K562 (cell line): ENCODE measurements around the gene HBQ1. TPM values are rescaled to one million over a fixed set of nuclear protein-coding genes. Genes with fewer than 3 reads are reported as not detected.
A peak's percentile ranks its signal among the peaks of the same experiment; 100 is the strongest.

Source experiments
- ATAC-seq: fragments of 200-7000 bp; cut with Tn5 transposase; 3 replicates; pipeline ENCODE4 v1.9.1; 2020; ENCODE audit warnings: moderate library complexity
- BruUV-seq: library from RNA; stranded (reverse); fragments of 400-500 nt; replicated peaks from 2 replicates; lab custom pipeline; 2021; lab: Mats Ljungman, UMichigan
- CTCF ChIA-PET: fragments of 300-600 bp; formaldehyde crosslinking; extraction: SDS; loops from one replicate; lab custom pipeline; 2021; ENCODE audit warnings: low intra/inter-chr PET ratio; lab: Yijun Ruan, JAX
- POLR2A ChIA-PET: fragments of 300-600, 350-650 bp; sonication (Branson Sonifier 250); formaldehyde crosslinking; extraction: SDS; loops from one replicate; lab custom pipeline; 2021; ENCODE audit warnings: antibody characterized with exemption, inconsistent platforms; lab: Yijun Ruan, JAX
- DNase-seq, 4 experiments: peaks; one replicate each; pipeline versions ENCODE4 v3.0.0 to v3.0.0-alpha.2; 2011 to 2018; ENCODE audit warnings: low spot score in 3 of 4, mixed read lengths in 3 of 4; ENCODE audit errors: extremely low read depth in 1 of 4
- FAIRE-seq: peaks from 2 replicates; lab custom pipeline; 2011; peaks lifted over from hg19 to GRCh38; lab: Jason Lieb, UNC
- H2AFZ ChIP-seq: 2 replicates; pipeline ENCODE4 v1.6.0; 2011; ENCODE audit warnings: low read depth, low read length, control low read depth, inconsistent platforms
- H3K27ac ChIP-seq: fragments of 200-600 bp; 3 replicates; pipeline ENCODE4 v1.8.0; 2011; ENCODE audit warnings: low read depth, mild to moderate bottlenecking, control low read depth, inconsistent platforms, low read length, moderate library complexity, mixed read lengths; ENCODE audit errors: extremely low read depth
- H3K27me3 ChIP-seq, 2 experiments: fragments of 300-600 bp in 1 of 2; 2 replicates in 1 of 2; 3 replicates in 1 of 2; pipeline versions ENCODE4 v1.6.0 to v1.8.0; 2011; ENCODE audit warnings: inconsistent platforms in 2 of 2, low read length in 2 of 2, mild to moderate bottlenecking in 1 of 2, mixed read lengths in 1 of 2, moderate library complexity in 1 of 2; ENCODE audit not compliant: control insufficient read depth in 2 of 2, insufficient read depth in 2 of 2
- H3K36me3 ChIP-seq: fragments of 300-600 bp; 3 replicates; pipeline ENCODE4 v1.8.0; 2011; ENCODE audit warnings: mild to moderate bottlenecking, low read length, inconsistent platforms; ENCODE audit not compliant: control insufficient read depth, insufficient read depth
- H3K4me1 ChIP-seq, 2 experiments: fragments of 200-600 bp in 1 of 2; replicated peaks in 1 of 2; 2 replicates in 1 of 2; 3 replicates in 1 of 2; pipeline versions ENCODE4 v1.5.1 to v1.8.0; 2011; ENCODE audit warnings: inconsistent platforms in 2 of 2, low read length in 2 of 2, mild to moderate bottlenecking in 1 of 2, mixed read lengths in 1 of 2, moderate library complexity in 1 of 2; ENCODE audit not compliant: control insufficient read depth in 2 of 2, insufficient read depth in 2 of 2
- H3K4me2 ChIP-seq: 2 replicates; pipeline ENCODE4 v1.6.1; 2011; ENCODE audit warnings: low read length, control low read depth, inconsistent platforms, mixed read lengths; ENCODE audit not compliant: insufficient read depth
- H3K4me3 ChIP-seq: fragments of 200-600 bp; sonication (generic), shearing (Covaris generic); 2 replicates; pipeline ENCODE4 v1.5.1; 2016; ENCODE audit warnings: control low read depth, inconsistent platforms
- H3K79me2 ChIP-seq: fragments of 200-600 bp; 3 replicates; pipeline ENCODE4 v1.8.0; 2011; ENCODE audit warnings: low read length, inconsistent platforms; ENCODE audit not compliant: control insufficient read depth, insufficient read depth
- H3K9ac ChIP-seq, 2 experiments: 2 replicates each; pipeline versions ENCODE4 v1.6.0 to v1.6.1; 2011; ENCODE audit warnings: low read depth in 2 of 2, low read length in 2 of 2, control low read depth in 1 of 2, inconsistent platforms in 1 of 2, mild to moderate bottlenecking in 1 of 2, mixed read lengths in 1 of 2; ENCODE audit not compliant: insufficient read depth in 1 of 2
- H3K9me1 ChIP-seq: one replicate; pipeline ENCODE4 v1.6.0; 2011; ENCODE audit warnings: inconsistent platforms, mild to moderate bottlenecking, low read length, moderate library complexity; ENCODE audit not compliant: control insufficient read depth, insufficient read depth
- H3K9me3 ChIP-seq: replicated peaks from 2 replicates; pipeline ENCODE4 v1.5.1; 2011; ENCODE audit warnings: low read depth, low read length, inconsistent platforms; ENCODE audit not compliant: control insufficient read depth, insufficient read depth
- H4K20me1 ChIP-seq: replicated peaks from 2 replicates; pipeline ENCODE4 v1.6.1; 2011; ENCODE audit warnings: low read length, inconsistent platforms, mixed read lengths; ENCODE audit not compliant: control insufficient read depth, insufficient read depth
- ADNP ChIP-seq: fragments of 200-800 bp; sonication (Bioruptor generic); IDR thresholded peaks from 2 replicates; pipeline ENCODE4 v1.6.1; 2016; ENCODE audit warnings: missing genetic modification characterization, missing compliant biosample characterization
- ARID1B ChIP-seq: fragments of 450-650 bp; IDR thresholded peaks from 2 replicates; pipeline ENCODE4 v1.6.1; 2016; ENCODE audit warnings: antibody characterized with exemption, mild to moderate bottlenecking, inconsistent platforms
- CC2D1A ChIP-seq: fragments of 450-650 bp; IDR thresholded peaks from 2 replicates; pipeline ENCODE4 v1.6.1; 2017; ENCODE audit warnings: mild to moderate bottlenecking
- FOS ChIP-seq: IDR thresholded peaks from 3 replicates; pipeline ENCODE4 v1.6.1; 2011; ENCODE audit not compliant: insufficient read length; ENCODE audit errors: extremely low read depth
- NCOA4 ChIP-seq: fragments of 450-650 bp; IDR thresholded peaks from 2 replicates; pipeline ENCODE4 v1.6.1; 2018; ENCODE audit warnings: mild to moderate bottlenecking; ENCODE audit not compliant: partially characterized antibody
- PREB ChIP-seq: sonication (generic); formaldehyde crosslinking; IDR thresholded peaks from 2 replicates; pipeline ENCODE4 v1.8.1; 2023; ENCODE audit warnings: mild to moderate bottlenecking, missing genetic modification reagents
- SLC30A9 ChIP-seq: fragments of 250-450 bp; sonication (Bioruptor Pico); IDR thresholded peaks from 2 replicates; pipeline ENCODE4 v1.8.0; 2022; ENCODE audit warnings: mild to moderate bottlenecking, moderate library complexity
- SRSF7 ChIP-seq: fragments of 200-400 bp; formaldehyde crosslinking; optimal IDR thresholded peaks from 2 replicates; pipeline ENCODE3; 2017; ENCODE audit warnings: mild to moderate bottlenecking, low read depth, low read length
- SUPT5H ChIP-seq: fragments of 450-650 bp; IDR thresholded peaks from 2 replicates; pipeline ENCODE4 v1.6.1; 2016
- ZNF24 ChIP-seq: fragments of 450-650 bp; IDR thresholded peaks from 2 replicates; pipeline ENCODE4 v1.6.1; 2016
- ZNF384 ChIP-seq: IDR thresholded peaks from 2 replicates; pipeline ENCODE4 v1.6.1; 2012; ENCODE audit warnings: low read depth, low read length, improper control_type of control experiment
- ZNF445 ChIP-seq: fragments of 250-450 bp; sonication (Bioruptor Pico); IDR thresholded peaks from 2 replicates; pipeline ENCODE4 v1.4.0; 2020; ENCODE audit warnings: low read depth, mild to moderate bottlenecking, moderate library complexity
- ZNF551 ChIP-seq: fragments of 250-450 bp; sonication (Bioruptor Pico); IDR thresholded peaks from 2 replicates; pipeline ENCODE4 v1.5.0; 2021; ENCODE audit warnings: mild to moderate bottlenecking, moderate library complexity
- WGBS: fragments of 100-300 bp; shearing (Covaris generic); methylation state at CpG from one replicate; pipeline ENCODE4 v1.1.6; 2016; ENCODE audit warnings: low coverage, mixed read lengths; ENCODE audit not compliant: insufficient coverage; ENCODE audit errors: missing lambda C conversion rate; 5-methylcytosine and 5-hydroxymethylcytosine counted together
- in situ Hi-C: fragments of 300-500 bp; cut with MboI; formaldehyde crosslinking; loops from 4 replicates; pipeline ENCODE4 v1.15.0; 2018; ENCODE audit warnings: inconsistent platforms, mixed read lengths
- intact Hi-C: fragments of 100-400 bp; cut with micrococcal nuclease; formaldehyde crosslinking; loops from 2 replicates; pipeline ENCODE4 v1.14.2; 2022
- polyA plus RNA-seq, 8 experiments: library from polyadenylated mRNA; depleted of rRNA in 4 of 8; stranded (reverse) in 5 of 8; unstranded in 3 of 8; fragments of >200 nt; fragmentation: Nextera tagmentation in 2 of 8; fragmentation: Illumina TruSeq in 1 of 8; extraction: Ambion mirVana in 2 of 8; extraction: Trizol in 1 of 8; gene quantifications; 2 replicates each; pipeline versions ENCODE4 v1.2.1 to v1.2.3, GENCODE V29; 2011 to 2014; ENCODE audit warnings: inconsistent platforms in 1 of 8, missing spikeins in 1 of 8
- total RNA-seq, 7 experiments: library from RNA; depleted of rRNA in 6 of 7; stranded (reverse); fragments of >200 nt in 6 of 7; fragmentation: Illumina TruSeq in 2 of 7; extraction: Trizol in 2 of 7; gene quantifications; 2 replicates each; pipeline versions ENCODE4 v1.2.1 to v1.2.3, GENCODE V29; 2011 to 2021; ENCODE audit warnings: low replicate concordance in 1 of 7
- TF ChIP-seq, protein P1 (sequence below): fragments of 200-800 bp; sonication (Bioruptor generic); IDR thresholded peaks from 2 replicates; pipeline ENCODE4 v1.6.1; 2017; ENCODE audit warnings: missing genetic modification characterization, missing compliant biosample characterization
- TF ChIP-seq, protein P2 (sequence below): sonication (generic); formaldehyde crosslinking; IDR thresholded peaks from 2 replicates; pipeline ENCODE4 v1.8.1; 2023; ENCODE audit warnings: mild to moderate bottlenecking, missing genetic modification reagents

Gene HBQ1
- total and polyA plus RNA-seq, 9 of the 15 experiments (the other 6 are each of a cell fraction or from before 2014, with no cell fraction given), result 2.3 to 190 (median 19.8) TPM

- 0 out of 2 replicates have a peak, but pooled peaks cover 2% of the 10 kb centered on the region for H3K9me3 ChIP-seq
- intact Hi-C loops, result no loop called here
- peaks cover 28% of the 10 kb centered on the region in 2 experiments; a peak in 4 of 5 replicates for H3K4me1 ChIP-seq
- no peaks in the 10 kb centered on the region for H3K27me3 ChIP-seq
- H3K4me2 ChIP-seq, result peak within 1 kb of the TSS; percentile 67
- peak; percentile 88 for FAIRE-seq
- H3K36me3 ChIP-seq, result no peaks in the 10 kb centered on the region
- no peak within 1 kb of the TSS for H2AFZ ChIP-seq
- no peaks in the 10 kb centered on the region for H4K20me1 ChIP-seq
- no peaks in the 10 kb centered on the region for H3K9me1 ChIP-seq
- no TSS peak for BruUV-seq
- peak within 1 kb of the TSS; percentile 1; the same call in 2 of the 3 replicates for H3K27ac ChIP-seq
- H3K79me2 ChIP-seq, result peaks cover 2% of the 10 kb centered on the region; the same call in 1 of the 3 replicates
- peak within 1 kb of the TSS; percentile 36 to 73; a peak in 3 of 4 replicates for H3K9ac ChIP-seq
- in situ Hi-C loops, result no loop called here
- H3K4me3 ChIP-seq, result peak within 1 kb of the TSS; percentile 26
- POLR2A ChIA-PET, result interaction anchor here (1.0 kb wide), 1 partner anchor 9 kb away, joined by 3 read pairs; no protein-coding TSS in a partner anchor
- WGBS, result 24% methylated on average over 13 of the region's 17 CpGs
- peak; percentile 84 for ATAC-seq
- CTCF ChIA-PET, result no interaction called here
- peak; percentile 71 to 86 (median 80) for DNase-seq
- TF ChIP-seq FOS, result no peak
- TF ChIP-seq SRSF7, result no peak
- TF ChIP-seq PREB (CRISPR knock-in tag), result no peak
- no peak for TF ChIP-seq ADNP (tag)
- peak; percentile 31; the same call in 1 of the 2 replicates for TF ChIP-seq ARID1B
- no peak for TF ChIP-seq SLC30A9 (CRISPR knock-in tag)
- no peak for TF ChIP-seq CC2D1A
- no peak for TF ChIP-seq ZNF551 (CRISPR knock-in tag)
- no peak for TF ChIP-seq ZNF384
- TF ChIP-seq SUPT5H, result no peak
- no peak for TF ChIP-seq ZNF24
- TF ChIP-seq, protein P1, sequence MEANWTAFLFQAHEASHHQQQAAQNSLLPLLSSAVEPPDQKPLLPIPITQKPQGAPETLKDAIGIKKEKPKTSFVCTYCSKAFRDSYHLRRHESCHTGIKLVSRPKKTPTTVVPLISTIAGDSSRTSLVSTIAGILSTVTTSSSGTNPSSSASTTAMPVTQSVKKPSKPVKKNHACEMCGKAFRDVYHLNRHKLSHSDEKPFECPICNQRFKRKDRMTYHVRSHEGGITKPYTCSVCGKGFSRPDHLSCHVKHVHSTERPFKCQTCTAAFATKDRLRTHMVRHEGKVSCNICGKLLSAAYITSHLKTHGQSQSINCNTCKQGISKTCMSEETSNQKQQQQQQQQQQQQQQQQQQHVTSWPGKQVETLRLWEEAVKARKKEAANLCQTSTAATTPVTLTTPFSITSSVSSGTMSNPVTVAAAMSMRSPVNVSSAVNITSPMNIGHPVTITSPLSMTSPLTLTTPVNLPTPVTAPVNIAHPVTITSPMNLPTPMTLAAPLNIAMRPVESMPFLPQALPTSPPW (CRISPR knock-in tag), result peak; percentile 49; the same call in 1 of the 2 replicates
- TF ChIP-seq, protein P2, sequence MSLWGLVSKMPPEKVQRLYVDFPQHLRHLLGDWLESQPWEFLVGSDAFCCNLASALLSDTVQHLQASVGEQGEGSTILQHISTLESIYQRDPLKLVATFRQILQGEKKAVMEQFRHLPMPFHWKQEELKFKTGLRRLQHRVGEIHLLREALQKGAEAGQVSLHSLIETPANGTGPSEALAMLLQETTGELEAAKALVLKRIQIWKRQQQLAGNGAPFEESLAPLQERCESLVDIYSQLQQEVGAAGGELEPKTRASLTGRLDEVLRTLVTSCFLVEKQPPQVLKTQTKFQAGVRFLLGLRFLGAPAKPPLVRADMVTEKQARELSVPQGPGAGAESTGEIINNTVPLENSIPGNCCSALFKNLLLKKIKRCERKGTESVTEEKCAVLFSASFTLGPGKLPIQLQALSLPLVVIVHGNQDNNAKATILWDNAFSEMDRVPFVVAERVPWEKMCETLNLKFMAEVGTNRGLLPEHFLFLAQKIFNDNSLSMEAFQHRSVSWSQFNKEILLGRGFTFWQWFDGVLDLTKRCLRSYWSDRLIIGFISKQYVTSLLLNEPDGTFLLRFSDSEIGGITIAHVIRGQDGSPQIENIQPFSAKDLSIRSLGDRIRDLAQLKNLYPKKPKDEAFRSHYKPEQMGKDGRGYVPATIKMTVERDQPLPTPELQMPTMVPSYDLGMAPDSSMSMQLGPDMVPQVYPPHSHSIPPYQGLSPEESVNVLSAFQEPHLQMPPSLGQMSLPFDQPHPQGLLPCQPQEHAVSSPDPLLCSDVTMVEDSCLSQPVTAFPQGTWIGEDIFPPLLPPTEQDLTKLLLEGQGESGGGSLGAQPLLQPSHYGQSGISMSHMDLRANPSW, result no peak
- TF ChIP-seq NCOA4, result no peak
- no peak for TF ChIP-seq ZNF445
Measured at GRCh38 chr16:152141-153128, 27.8 kb upstream of the HBQ1 start, which contains the start of gene HBZ. Gene HBZ, plus strand, starts transcription at chr16:152644. Its CDS starts 266 bp downstream, at chr16:152910.
